H1 (cell line): ENCODE results near the gene PXN. TPM values are rescaled to one million over a fixed set of nuclear protein-coding genes. Genes with fewer than 3 reads are reported as not detected.

Experiments used
- CTCF ChIA-PET: fragments of 300-600 bp; sonication (Branson Sonifier 250); formaldehyde crosslinking; loops from one replicate; lab custom pipeline; 2021; ENCODE audit not compliant: partially characterized antibody; lab: Charles Lee
- POLR2A ChIA-PET: fragments of 300-600 bp; sonication (Branson Sonifier 250); formaldehyde crosslinking; loops from one replicate; lab custom pipeline; 2021; ENCODE audit warnings: inconsistent platforms; ENCODE audit not compliant: partially characterized antibody; lab: Charles Lee
- DNase-seq, 2 experiments: peaks; one replicate each; pipeline versions ENCODE4 v3.0.0 to v3.0.0-alpha.2; 2010 to 2022; ENCODE audit warnings: low spot score in 2 of 2, low read depth in 1 of 2, mixed read lengths in 1 of 2
- FAIRE-seq: peaks from 2 replicates; lab custom pipeline; 2011; peaks lifted over from hg19 to GRCh38; lab: Jason Lieb, UNC
- H2AFZ ChIP-seq: 2 replicates; pipeline ENCODE4 v1.8.1; 2012; ENCODE audit warnings: low read length, inconsistent platforms
- H2AK5ac ChIP-seq: 2 replicates; pipeline ENCODE4 v1.6.1; 2013; ENCODE audit warnings: low read depth, low read length
- H2BK120ac ChIP-seq: replicated peaks from 2 replicates; pipeline ENCODE3; 2013; ENCODE audit warnings: low read depth, low read length, inconsistent platforms
- H2BK12ac ChIP-seq: 2 replicates; pipeline ENCODE4 v1.6.1; 2013; ENCODE audit warnings: low read depth, low read length
- H2BK15ac ChIP-seq: 2 replicates; pipeline ENCODE4 v1.6.1; 2013; ENCODE audit warnings: low read length
- H2BK20ac ChIP-seq: 2 replicates; pipeline ENCODE4 v1.6.1; 2013; ENCODE audit warnings: low read length
- H2BK5ac ChIP-seq: 2 replicates; pipeline ENCODE4 v1.6.1; 2013; ENCODE audit warnings: low read depth, low read length
- H3K14ac ChIP-seq: 2 replicates; pipeline ENCODE4 v1.6.1; 2013; ENCODE audit warnings: inconsistent platforms; ENCODE audit not compliant: insufficient read length
- H3K18ac ChIP-seq: 2 replicates; pipeline ENCODE4 v1.6.1; 2013; ENCODE audit warnings: low read length; ENCODE audit errors: extremely low read depth
- H3K23ac ChIP-seq: 2 replicates; pipeline ENCODE4 v1.6.1; 2013; ENCODE audit warnings: inconsistent platforms; ENCODE audit not compliant: insufficient read length
- H3K23me2 ChIP-seq: 2 replicates; pipeline ENCODE4 v1.6.1; 2013; ENCODE audit warnings: low read depth, low read length
- H3K27ac ChIP-seq: 2 replicates; pipeline ENCODE4 v1.6.1; 2011; ENCODE audit warnings: low read depth, low read length, inconsistent platforms
- H3K27me3 ChIP-seq, 4 experiments: replicated peaks in 1 of 4; 1 replicate in 1 of 4; 2 replicates in 3 of 4; pipeline versions ENCODE4 v1.6.1 to v1.8.1; 2011 to 2013; ENCODE audit warnings: low read length in 3 of 4, mild to moderate bottlenecking in 3 of 4, inconsistent platforms in 2 of 4, mixed read lengths in 2 of 4, moderate library complexity in 1 of 4; ENCODE audit not compliant: control insufficient read depth in 3 of 4, insufficient read depth in 3 of 4; ENCODE audit errors: extremely low read depth in 1 of 4
- H3K36me3 ChIP-seq, 4 experiments: 2 replicates each; pipeline versions ENCODE4 v1.6.1 to v1.8.1; 2011 to 2013; ENCODE audit warnings: mild to moderate bottlenecking in 4 of 4, low read length in 3 of 4, moderate library complexity in 2 of 4, control low read depth in 1 of 4, inconsistent platforms in 1 of 4; ENCODE audit not compliant: insufficient read depth in 4 of 4, control insufficient read depth in 2 of 4
- H3K4ac ChIP-seq: replicated peaks from 2 replicates; pipeline ENCODE3; 2013; ENCODE audit warnings: low read length, low read depth, mixed read lengths, inconsistent platforms; ENCODE audit not compliant: insufficient read length
- H3K4me1 ChIP-seq, 4 experiments: replicated peaks in 1 of 4; 1 replicate in 1 of 4; 2 replicates in 3 of 4; pipeline versions ENCODE4 v1.6.1 to v1.8.1; 2011 to 2013; ENCODE audit warnings: low read length in 3 of 4, inconsistent platforms in 2 of 4, mixed read lengths in 1 of 4; ENCODE audit not compliant: insufficient read depth in 4 of 4, control insufficient read depth in 3 of 4
- H3K4me2 ChIP-seq, 2 experiments: 2 replicates each; pipeline versions ENCODE4 v1.6.1 to v1.8.1; 2011 to 2013; ENCODE audit warnings: low read depth in 2 of 2, low read length in 2 of 2, control low read depth in 1 of 2, inconsistent platforms in 1 of 2, mild to moderate bottlenecking in 1 of 2; ENCODE audit not compliant: insufficient read depth in 1 of 2
- H3K4me3 ChIP-seq, 4 experiments: fragments of 200-600, 300-600 bp in 1 of 4; sonication (generic), shearing (Covaris generic), sonication (Bioruptor Twin) in 1 of 4; 2 replicates each; pipeline versions ENCODE4 v1.5.1 to v1.8.1; 2011 to 2016; ENCODE audit warnings: low read length in 4 of 4, low read depth in 3 of 4, control low read depth in 2 of 4, inconsistent platforms in 2 of 4, mild to moderate bottlenecking in 2 of 4, mixed read lengths in 1 of 4, moderate library complexity in 1 of 4; ENCODE audit not compliant: insufficient read depth in 2 of 4; ENCODE audit errors: extremely low read depth in 1 of 4
- H3K56ac ChIP-seq: replicated peaks from 2 replicates; pipeline ENCODE3; 2013; ENCODE audit warnings: low read depth, mild to moderate bottlenecking, mixed read lengths, low read length, inconsistent platforms; ENCODE audit not compliant: insufficient read length
- H3K79me1 ChIP-seq: 2 replicates; pipeline ENCODE4 v1.6.1; 2013; ENCODE audit warnings: low read depth, low read length, control low read depth
- H3K79me2 ChIP-seq, 2 experiments: 2 replicates each; pipeline versions ENCODE4 v1.6.1 to v1.8.1; 2012 to 2013; ENCODE audit warnings: low read length in 2 of 2, mild to moderate bottlenecking in 2 of 2, inconsistent platforms in 1 of 2; ENCODE audit not compliant: insufficient read depth in 2 of 2, control insufficient read depth in 1 of 2
- H3K9ac ChIP-seq, 4 experiments: replicated peaks in 1 of 4; 1 replicate in 1 of 4; 2 replicates in 3 of 4; pipeline versions ENCODE4 v1.6.1 to v1.8.1; 2011 to 2013; ENCODE audit warnings: low read depth in 3 of 4, low read length in 3 of 4, control low read depth in 2 of 4, mild to moderate bottlenecking in 2 of 4, moderate library complexity in 2 of 4, inconsistent platforms in 1 of 4; ENCODE audit errors: extremely low read depth in 1 of 4
- H3K9me3 ChIP-seq, 2 experiments: 2 replicates each; pipeline versions ENCODE4 v1.6.1 to v1.8.1; 2012 to 2013; ENCODE audit warnings: mild to moderate bottlenecking in 2 of 2, moderate library complexity in 2 of 2, control low read depth in 1 of 2, inconsistent platforms in 1 of 2, low read depth in 1 of 2, low read length in 1 of 2, mixed read lengths in 1 of 2; ENCODE audit not compliant: insufficient read depth in 2 of 2
- H4K20me1 ChIP-seq, 2 experiments: replicated peaks in 1 of 2; 2 replicates each; pipeline versions ENCODE3 to v1.8.1; 2011 to 2013; ENCODE audit warnings: inconsistent platforms in 2 of 2, low read length in 2 of 2, mild to moderate bottlenecking in 1 of 2; ENCODE audit not compliant: insufficient read depth in 2 of 2, control insufficient read depth in 1 of 2
- H4K5ac ChIP-seq: 2 replicates; pipeline ENCODE4 v1.6.1; 2013; ENCODE audit warnings: low read length, low read depth, mixed read lengths, inconsistent platforms; ENCODE audit not compliant: insufficient read length
- H4K8ac ChIP-seq: 2 replicates; pipeline ENCODE4 v1.8.0; 2013; ENCODE audit warnings: mild to moderate bottlenecking, moderate library complexity, low read length, inconsistent platforms; ENCODE audit not compliant: insufficient read depth; ENCODE audit errors: extremely low read depth
- H4K91ac ChIP-seq: replicated peaks from 2 replicates; pipeline ENCODE3; 2013; ENCODE audit warnings: low read length, mixed read lengths, inconsistent platforms; ENCODE audit not compliant: insufficient read length
- WGBS, 2 experiments: shearing (Covaris generic) in 1 of 2; methylation state at CpG; one replicate each; pipeline versions ENCODE4 v1.1.6 to v1.1.7; 2013 to 2015; ENCODE audit warnings: low lambda C conversion rate in 2 of 2, mixed read lengths in 2 of 2, inconsistent platforms in 1 of 2, low coverage in 1 of 2, missing lambda C conversion rate in 1 of 2; ENCODE audit not compliant: insufficient replicate concordance in 2 of 2, insufficient coverage in 1 of 2, insufficient read length in 1 of 2; ENCODE audit errors: extremely low coverage in 1 of 2, missing lambda C conversion rate in 1 of 2; 5-methylcytosine and 5-hydroxymethylcytosine counted together
- polyA plus RNA-seq, 7 experiments: library from polyadenylated mRNA; depleted of rRNA in 3 of 7; stranded (reverse) in 5 of 7; unstranded in 2 of 7; fragments of >200 nt in 5 of 7; fragments of 200-250 nt in 2 of 7; gene quantifications; 1 replicate in 5 of 7; 2 replicates in 1 of 7; 4 replicates in 1 of 7; pipeline versions ENCODE4 v1.2.1 to v1.2.3, GENCODE V29; 2011 to 2013; ENCODE audit warnings: missing spikeins in 2 of 7, mixed read lengths in 2 of 7
- total RNA-seq: library from RNA; stranded (reverse); fragmentation: NEBNext Ultra II Directional; extraction: Animal tissue kit (Norgen Biotek cat#: 25700); gene quantifications from 2 replicates; pipeline ENCODE4 v1.2.1, GENCODE V29; 2021

Gene PXN
- total and polyA plus RNA-seq, 2 of the 8 experiments (the other 6 are each of a cell fraction or from before 2014, with no cell fraction given), result 51.0 to 105 TPM

DNA sequence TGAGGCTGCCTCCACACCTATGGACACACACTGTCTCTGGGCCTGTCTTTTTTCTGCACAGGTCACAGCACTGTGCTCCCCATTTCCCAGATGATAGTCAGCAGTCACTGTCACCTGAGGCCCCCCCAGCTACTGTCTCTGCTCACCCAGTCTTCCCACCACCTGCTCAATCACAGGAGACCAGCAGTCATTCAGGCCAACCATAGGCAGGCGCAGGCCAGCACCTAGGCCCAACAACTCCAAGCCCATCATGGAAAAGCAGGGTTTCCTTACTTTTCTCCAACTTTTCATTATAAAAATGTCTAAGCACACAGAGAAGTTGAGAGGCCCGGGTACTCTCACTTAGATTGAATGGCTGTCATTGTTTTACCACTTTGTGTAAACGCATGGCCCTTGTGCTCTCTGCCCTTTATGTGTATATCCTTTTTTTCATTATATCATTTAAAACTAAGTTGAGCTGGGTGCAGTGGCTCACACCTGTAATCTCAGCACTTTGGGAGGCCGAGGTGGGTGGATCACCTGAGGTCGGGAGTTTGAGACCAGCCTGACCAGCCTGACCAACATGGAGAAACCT is 7.1 kb downstream of the PXN start:
- H3K4me1 ChIP-seq, result peaks cover 10 to 25% (median 17%) of the 10 kb centered on the region in 4 experiments
- H3K9me3 ChIP-seq, result no peaks in the 10 kb centered on the region
- H3K27me3 ChIP-seq, result no peaks in the 10 kb centered on the region
- no peak overlapping the region for H2AK5ac ChIP-seq
- H3K23me2 ChIP-seq, result no peaks in the 10 kb centered on the region
- H3K36me3 ChIP-seq, result no peaks in the 10 kb centered on the region
- no peak overlapping the region for H3K9ac ChIP-seq
- H3K4ac ChIP-seq, result no peak overlapping the region
- CTCF ChIA-PET, result interaction anchor here (1.9 to 34.8 kb wide), 3 partner anchors 8 to 34 kb away, joined by 21 to 930 read pairs (median 741); partner anchors contain the start of gene PXN
- peaks cover 8 to 13% of the 10 kb centered on the region in 2 experiments for H4K20me1 ChIP-seq
- H3K4me2 ChIP-seq, result no peak overlapping the region; a peak in 1 of 4 replicates
- 0 out of 2 replicates have a peak overlapping the region, but pooled peaks have one; percentile 39 for H2BK12ac ChIP-seq
- H4K8ac ChIP-seq, result peak overlapping the region; percentile 64; the same call in 1 of the 2 replicates
- no peak overlapping the region for H3K4me3 ChIP-seq
- H4K91ac ChIP-seq, result no peak overlapping the region
- H2AFZ ChIP-seq, result no peak overlapping the region
- H2BK15ac ChIP-seq, result peak overlapping the region; percentile 61; the same call in 1 of the 2 replicates
- H3K79me1 ChIP-seq, result peaks cover 22% of the 10 kb centered on the region
- H4K5ac ChIP-seq, result no peak overlapping the region
- H3K56ac ChIP-seq, result no peak overlapping the region
- H3K18ac ChIP-seq, result no peak overlapping the region
- POLR2A ChIA-PET, result interaction anchor here (0.8 to 88.3 kb wide), 3 partner anchors 9 to 44 kb away, joined by 3 to 4270 read pairs (median 4270); partner anchors contain the start of genes GCN1, PXN, RNU4-1 and RNU4-2
- FAIRE-seq (no peak), DNase-seq (no peak)
- no peak overlapping the region for H2BK120ac ChIP-seq
- peak overlapping the region; percentile 83; the same call in 1 of the 2 replicates for H2BK5ac ChIP-seq
- H3K27ac ChIP-seq, result no peak overlapping the region
- WGBS, 2 experiments, result 91% methylated on average over 5 of the region's 5 CpGs; no CpG with 5 or more reads in 1 of the 2 experiments
- H3K23ac ChIP-seq, result no peak overlapping the region
- no peak overlapping the region for H2BK20ac ChIP-seq
- no peak overlapping the region for H3K14ac ChIP-seq
- peaks cover 19 to 81% of the 10 kb centered on the region in 2 experiments for H3K79me2 ChIP-seq
